ENCODE results near the gene GADD45A. TPM values are rescaled to one million over a fixed set of nuclear protein-coding genes. Genes with fewer than 3 reads are reported as not detected.
A peak's percentile ranks its signal among the peaks of the same experiment; 100 is the strongest.

The GADD45A gene
- total RNA-seq, 1 donor from 2014 or later, result 143 TPM

DNA sequence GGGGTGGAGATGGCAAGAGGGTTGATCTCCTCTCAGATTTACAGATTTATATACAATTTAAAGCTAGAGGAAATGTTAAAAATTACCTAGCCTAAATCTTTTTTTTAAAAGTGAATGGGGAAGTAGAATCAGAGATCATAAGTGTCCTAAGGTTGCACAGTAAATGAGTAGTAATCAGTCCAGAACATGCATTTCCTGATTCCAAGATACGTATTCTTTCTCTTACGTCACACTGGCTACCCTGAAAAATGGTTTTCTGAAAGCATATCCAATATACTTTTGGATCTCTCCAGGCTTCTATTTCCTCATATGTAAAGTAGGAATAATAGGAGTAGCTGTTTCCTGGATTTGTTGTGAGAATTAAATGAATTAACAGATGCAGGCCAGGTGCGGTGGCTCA, 11.7 kb downstream of the GADD45A start:
- no peaks in the 10 kb centered on the region for H3K36me3 Mint-ChIP-seq (ENCODE audit: unreplicated experiment)
- H3K9me3 Mint-ChIP-seq (ENCODE audit: unreplicated experiment), result no peaks in the 10 kb centered on the region
- TF ChIP-seq, protein P1, sequence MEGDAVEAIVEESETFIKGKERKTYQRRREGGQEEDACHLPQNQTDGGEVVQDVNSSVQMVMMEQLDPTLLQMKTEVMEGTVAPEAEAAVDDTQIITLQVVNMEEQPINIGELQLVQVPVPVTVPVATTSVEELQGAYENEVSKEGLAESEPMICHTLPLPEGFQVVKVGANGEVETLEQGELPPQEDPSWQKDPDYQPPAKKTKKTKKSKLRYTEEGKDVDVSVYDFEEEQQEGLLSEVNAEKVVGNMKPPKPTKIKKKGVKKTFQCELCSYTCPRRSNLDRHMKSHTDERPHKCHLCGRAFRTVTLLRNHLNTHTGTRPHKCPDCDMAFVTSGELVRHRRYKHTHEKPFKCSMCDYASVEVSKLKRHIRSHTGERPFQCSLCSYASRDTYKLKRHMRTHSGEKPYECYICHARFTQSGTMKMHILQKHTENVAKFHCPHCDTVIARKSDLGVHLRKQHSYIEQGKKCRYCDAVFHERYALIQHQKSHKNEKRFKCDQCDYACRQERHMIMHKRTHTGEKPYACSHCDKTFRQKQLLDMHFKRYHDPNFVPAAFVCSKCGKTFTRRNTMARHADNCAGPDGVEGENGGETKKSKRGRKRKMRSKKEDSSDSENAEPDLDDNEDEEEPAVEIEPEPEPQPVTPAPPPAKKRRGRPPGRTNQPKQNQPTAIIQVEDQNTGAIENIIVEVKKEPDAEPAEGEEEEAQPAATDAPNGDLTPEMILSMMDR (IDR thresholded peaks at IDR 0.05; ENCODE audit: partially characterized antibody, unreplicated experiment), result no peak
- H3K27ac Mint-ChIP-seq (ENCODE audit: unreplicated experiment), result no peak overlapping the region
- no peak for DNase-seq
- peaks cover 6% of the 10 kb centered on the region for H3K4me1 Mint-ChIP-seq (ENCODE audit: low read depth, unreplicated experiment)
- no peak overlapping the region for H3K4me3 Mint-ChIP-seq (ENCODE audit: unreplicated experiment)
- H3K27me3 Mint-ChIP-seq (ENCODE audit: unreplicated experiment), result peaks cover 3% of the 10 kb centered on the region

DNA sequence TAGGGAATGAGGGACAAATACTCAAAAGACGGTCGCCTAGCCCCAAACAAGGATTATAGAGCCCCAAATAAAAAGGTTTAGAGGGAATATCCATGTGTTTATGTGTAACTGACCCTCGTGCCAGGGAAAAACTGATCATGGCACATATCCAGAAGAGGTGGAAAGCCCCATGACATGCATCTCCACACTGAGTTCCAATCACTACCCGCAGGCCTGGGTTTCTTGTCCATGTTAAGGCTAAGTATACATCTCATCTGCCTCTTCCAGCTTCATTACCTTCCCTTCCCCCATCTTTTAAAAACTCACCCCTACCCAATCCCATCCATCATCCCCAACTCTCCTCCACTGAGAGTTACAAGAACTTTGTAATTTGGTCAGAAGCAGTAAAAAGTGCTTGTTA, 15.2 kb downstream of the GADD45A start:
- Mint-ChIP-seq H3K4me1 (ENCODE audit: low read depth, unreplicated experiment) (peaks cover 6% of the 10 kb centered on the region), H3K4me3 (ENCODE audit: unreplicated experiment) (no peak overlapping the region)

DNA sequence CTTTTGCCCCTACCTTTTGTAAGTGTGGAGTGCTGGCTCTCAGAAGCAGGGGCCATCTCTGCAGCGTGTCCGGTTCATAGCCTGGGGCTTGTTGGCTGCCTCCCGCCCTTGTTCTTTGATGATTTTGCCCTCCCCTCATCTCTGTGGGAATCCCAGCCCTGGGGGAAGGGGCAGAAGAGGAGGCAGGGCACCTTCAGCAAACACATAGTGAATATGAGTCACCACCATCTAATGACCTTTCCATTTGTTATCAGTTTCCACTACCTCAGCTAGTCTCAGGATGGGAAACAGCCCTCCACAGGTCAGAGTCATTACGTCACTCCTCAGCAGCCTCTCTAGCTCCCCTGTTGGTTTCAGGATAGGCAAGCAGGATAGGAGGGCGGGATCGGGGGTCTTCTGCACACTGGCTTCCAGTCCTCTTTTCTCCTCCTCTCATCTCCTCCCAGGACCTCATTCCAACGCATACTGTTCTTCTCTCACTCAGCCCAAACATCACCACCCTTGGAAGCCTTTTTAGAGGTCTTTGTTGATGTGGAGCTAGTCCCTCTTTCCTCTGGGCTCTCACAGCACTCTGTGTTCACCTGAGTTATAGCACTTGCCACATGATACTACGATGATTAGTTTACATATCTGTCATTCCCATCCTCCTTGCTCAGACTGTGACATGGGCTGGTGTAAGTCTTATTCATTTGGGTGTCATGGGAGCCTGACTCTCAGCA, 15.8 kb downstream of the GADD45A start:
- DNase-seq, result peak; percentile 47
- Mint-ChIP-seq H3K27ac (ENCODE audit: unreplicated experiment) (peak overlapping the region; percentile 20), H3K36me3 (ENCODE audit: unreplicated experiment) (no peaks in the 10 kb centered on the region), H3K4me1 (ENCODE audit: low read depth, unreplicated experiment) (peaks cover 6% of the 10 kb centered on the region), H3K4me3 (ENCODE audit: unreplicated experiment) (no peak overlapping the region), H3K27me3 (ENCODE audit: unreplicated experiment) (no peaks in the 10 kb centered on the region), H3K9me3 (ENCODE audit: unreplicated experiment) (no peaks in the 10 kb centered on the region)
- TF ChIP-seq, protein P1 (IDR thresholded peaks at IDR 0.05; ENCODE audit: partially characterized antibody, unreplicated experiment), result no peak

More for the DNA sequence above, 15.2 kb downstream of the GADD45A start:
- Mint-ChIP-seq H3K9me3 (ENCODE audit: unreplicated experiment) (no peaks in the 10 kb centered on the region), H3K27me3 (ENCODE audit: unreplicated experiment) (no peaks in the 10 kb centered on the region), H3K27ac (ENCODE audit: unreplicated experiment) (no peak overlapping the region), H3K36me3 (ENCODE audit: unreplicated experiment) (no peaks in the 10 kb centered on the region)
- TF ChIP-seq, protein P1 (IDR thresholded peaks at IDR 0.05; ENCODE audit: partially characterized antibody, unreplicated experiment), result no peak
- no peak for DNase-seq

DNA sequence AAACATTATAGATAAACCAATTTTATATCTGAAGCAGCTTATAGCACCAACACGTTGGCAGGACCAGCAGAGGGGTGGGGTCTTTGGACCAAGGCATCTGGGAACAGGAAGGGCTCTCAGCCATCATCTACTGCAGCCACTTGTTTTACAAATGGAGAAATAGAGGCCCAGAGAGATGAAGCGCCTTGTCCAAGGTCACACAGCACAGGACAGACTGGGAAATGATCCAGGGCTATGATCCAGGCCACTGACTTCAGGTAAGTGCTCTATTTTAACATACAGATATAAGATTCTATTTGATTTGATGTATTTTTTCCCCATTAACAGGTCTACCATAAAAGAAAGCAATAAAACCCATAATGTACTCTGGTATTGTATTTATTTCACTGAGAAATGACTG, 16.9 kb downstream of the GADD45A start:
- H3K36me3 Mint-ChIP-seq (ENCODE audit: unreplicated experiment), result no peaks in the 10 kb centered on the region
- H3K9me3 Mint-ChIP-seq (ENCODE audit: unreplicated experiment), result no peaks in the 10 kb centered on the region

DNA sequence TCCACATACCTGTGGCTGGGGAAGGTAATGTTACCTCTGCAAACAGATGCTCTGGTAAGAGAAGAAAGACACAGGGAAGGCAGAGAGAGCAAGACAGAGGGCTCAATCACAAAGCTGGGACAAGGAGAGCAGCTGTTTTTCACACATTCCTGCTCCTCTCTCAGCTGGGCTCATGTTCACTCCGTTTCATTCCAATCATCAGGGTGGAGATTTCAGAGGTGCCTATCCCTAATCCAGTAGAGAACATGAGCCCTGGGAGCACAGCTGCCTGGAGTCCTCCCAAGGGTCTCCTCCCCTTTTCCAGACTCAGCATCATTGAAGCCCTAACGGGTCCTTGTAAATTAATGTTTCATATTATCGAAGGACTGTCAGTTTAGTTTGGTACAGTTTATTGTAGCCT, 19.4 kb downstream of the GADD45A start:
- no peak for DNase-seq
- H3K36me3 Mint-ChIP-seq (ENCODE audit: unreplicated experiment), result no peaks in the 10 kb centered on the region
- peaks cover 6% of the 10 kb centered on the region for H3K4me1 Mint-ChIP-seq (ENCODE audit: low read depth, unreplicated experiment)
- TF ChIP-seq, protein P1 (IDR thresholded peaks at IDR 0.05; ENCODE audit: partially characterized antibody, unreplicated experiment), result no peak
- H3K27ac Mint-ChIP-seq (ENCODE audit: unreplicated experiment), result no peak overlapping the region
- H3K27me3 Mint-ChIP-seq (ENCODE audit: unreplicated experiment), result no peaks in the 10 kb centered on the region
- no peak overlapping the region for H3K4me3 Mint-ChIP-seq (ENCODE audit: unreplicated experiment)
- H3K9me3 Mint-ChIP-seq (ENCODE audit: unreplicated experiment), result no peaks in the 10 kb centered on the region

More for the DNA sequence above, 16.9 kb downstream of the GADD45A start:
- Mint-ChIP-seq H3K27me3 (ENCODE audit: unreplicated experiment) (no peaks in the 10 kb centered on the region), H3K27ac (ENCODE audit: unreplicated experiment) (no peak overlapping the region), H3K4me3 (ENCODE audit: unreplicated experiment) (no peak overlapping the region), H3K4me1 (ENCODE audit: low read depth, unreplicated experiment) (peaks cover 6% of the 10 kb centered on the region)
- TF ChIP-seq, protein P1 (IDR thresholded peaks at IDR 0.05; ENCODE audit: partially characterized antibody, unreplicated experiment), result no peak
- no peak for DNase-seq

Measured in glutamatergic neuron (in vitro differentiated cells).